Liver (tissue), 9 donors: ENCODE results near the gene ALG8. TPM values are rescaled to one million over a fixed set of nuclear protein-coding genes. Genes with fewer than 3 reads are reported as not detected.
A peak's percentile ranks its signal among the peaks of the same experiment; 100 is the strongest.
"Not testable (repeated sequence)": the region's sequence is repeated elsewhere in the genome, so short reads cannot be mapped to it uniquely, and the experiment has no call there.

Source experiments
- DNase-seq: peaks from one replicate; pipeline ENCODE4 v3.0.0-alpha.2; 2017; ENCODE audit warnings: low spot score
- H3K27ac ChIP-seq, 2 donors: one replicate each; pipeline ENCODE4 v1.7.0; 2013; ENCODE audit warnings: inconsistent platforms in 2 of 2, low read length in 2 of 2, control low read depth in 1 of 2, low read depth in 1 of 2, mild to moderate bottlenecking in 1 of 2
- H3K27me3 ChIP-seq, 4 donors: one replicate each; pipeline versions ENCODE4 v1.6.1 to v1.7.0; 2013; ENCODE audit warnings: low read length in 3 of 4, inconsistent platforms in 1 of 4, mild to moderate bottlenecking in 1 of 4, moderate library complexity in 1 of 4; ENCODE audit not compliant: control insufficient read depth in 4 of 4, insufficient read depth in 4 of 4
- H3K36me3 ChIP-seq, 4 donors: one replicate each; pipeline versions ENCODE4 v1.6.1 to v1.7.0; 2013; ENCODE audit warnings: low read length in 3 of 4, mild to moderate bottlenecking in 3 of 4, low read depth in 1 of 4, moderate library complexity in 1 of 4; ENCODE audit not compliant: control insufficient read depth in 4 of 4, insufficient read depth in 3 of 4
- H3K4me1 ChIP-seq, 4 donors: one replicate each; pipeline versions ENCODE4 v1.6.1 to v1.7.0; 2013; ENCODE audit warnings: low read length in 3 of 4, mild to moderate bottlenecking in 3 of 4, moderate library complexity in 1 of 4; ENCODE audit not compliant: control insufficient read depth in 4 of 4, insufficient read depth in 4 of 4
- H3K4me3 ChIP-seq, 3 donors: one replicate each; pipeline versions ENCODE4 v1.6.1 to v1.7.0; 2013; ENCODE audit warnings: low read length in 3 of 3, control low read depth in 1 of 3, low read depth in 1 of 3, mild to moderate bottlenecking in 1 of 3
- H3K9ac ChIP-seq, 2 donors: one replicate each; pipeline ENCODE4 v1.7.0; 2013; ENCODE audit warnings: low read length in 2 of 2, mild to moderate bottlenecking in 2 of 2, moderate library complexity in 2 of 2, control low read depth in 1 of 2, low read depth in 1 of 2
- H3K9me3 ChIP-seq, 4 donors: one replicate each; pipeline versions ENCODE4 v1.6.1 to v1.7.0; 2013; ENCODE audit warnings: low read length in 3 of 4; ENCODE audit not compliant: control insufficient read depth in 4 of 4
- ATF3 ChIP-seq: IDR thresholded peaks from 2 replicates; pipeline ENCODE4 v1.6.1; 2016; ENCODE audit warnings: antibody characterized with exemption
- CTCF ChIP-seq: fragments of 150-350 bp; IDR thresholded peaks from 2 replicates; pipeline ENCODE4 v1.5.1; 2017; ENCODE audit warnings: improper control_type of control experiment, low read depth, low read length; ENCODE audit not compliant: missing input control
- EGR1 ChIP-seq, 2 donors: IDR thresholded peaks; 2 replicates each; pipeline ENCODE4 v1.6.1; 2016 to 2018; ENCODE audit warnings: antibody characterized with exemption in 2 of 2, low read depth in 2 of 2
- FOXA1 ChIP-seq: IDR thresholded peaks from 2 replicates; pipeline ENCODE4 v1.6.1; 2016; ENCODE audit warnings: antibody characterized with exemption
- FOXA2 ChIP-seq: IDR thresholded peaks from 2 replicates; pipeline ENCODE4 v1.6.1; 2016; ENCODE audit warnings: antibody characterized with exemption
- GABPA ChIP-seq, 2 donors: IDR thresholded peaks in 1 of 2; conservative IDR thresholded peaks in 1 of 2; 2 replicates each; pipeline ENCODE4 v1.6.1; 2016; ENCODE audit warnings: antibody characterized with exemption in 2 of 2, mild to moderate bottlenecking in 1 of 2, moderate library complexity in 1 of 2
- HNF4A ChIP-seq, 2 donors: conservative IDR thresholded peaks; 2 replicates each; pipeline ENCODE4 v1.6.1; 2016; ENCODE audit warnings: antibody characterized with exemption in 2 of 2, mild to moderate bottlenecking in 2 of 2
- HNF4G ChIP-seq: IDR thresholded peaks from 2 replicates; pipeline ENCODE4 v1.6.1; 2016; ENCODE audit warnings: antibody characterized with exemption
- JUND ChIP-seq, 2 donors: IDR thresholded peaks; 2 replicates each; pipeline ENCODE4 v1.6.1; 2016; ENCODE audit warnings: antibody characterized with exemption in 2 of 2
- NR2F2 ChIP-seq: IDR thresholded peaks from 2 replicates; pipeline ENCODE4 v1.6.1; 2016; ENCODE audit warnings: antibody characterized with exemption
- RAD21 ChIP-seq, 2 donors: IDR thresholded peaks; 2 replicates each; pipeline ENCODE4 v1.6.1; 2016; ENCODE audit warnings: antibody characterized with exemption in 2 of 2, mild to moderate bottlenecking in 2 of 2
- RXRA ChIP-seq, 2 donors: IDR thresholded peaks; 2 replicates each; pipeline ENCODE4 v1.6.1; 2017 to 2018; ENCODE audit warnings: antibody characterized with exemption in 2 of 2, mild to moderate bottlenecking in 1 of 2
- SP1 ChIP-seq: IDR thresholded peaks from 2 replicates; pipeline ENCODE4 v1.6.1; 2018; ENCODE audit warnings: antibody characterized with exemption, mild to moderate bottlenecking
- TAF1 ChIP-seq: conservative IDR thresholded peaks from 2 replicates; pipeline ENCODE4 v1.6.1; 2016; ENCODE audit warnings: antibody characterized with exemption, mild to moderate bottlenecking
- YY1 ChIP-seq: IDR thresholded peaks from 2 replicates; pipeline ENCODE4 v1.6.1; 2016; ENCODE audit warnings: antibody characterized with exemption, mild to moderate bottlenecking
- WGBS: extraction: QIAGEN DNeasy Blood & Tissue Kit; methylation state at CpG from one replicate; pipeline ENCODE4 v1.1.7; 2013; 5-methylcytosine and 5-hydroxymethylcytosine counted together
- polyA plus RNA-seq, 2 donors: library from polyadenylated mRNA; stranded (reverse) in 1 of 2; unstranded in 1 of 2; fragments of 200-250 nt in 1 of 2; fragments of >200 nt in 1 of 2; fragmentation: Nextera tagmentation in 1 of 2; extraction: Ambion mirVana in 1 of 2; gene quantifications; one replicate each; pipeline versions ENCODE4 v1.2.1 to v1.2.3, GENCODE V29; 2013 to 2015
- total RNA-seq, 2 donors: library from RNA; depleted of rRNA; stranded (reverse); fragments of >200 nt; gene quantifications; one replicate each; pipeline ENCODE4 v1.2.3, GENCODE V29; 2014
- TF ChIP-seq, protein P1 (sequence below): IDR thresholded peaks from 2 replicates; pipeline ENCODE4 v1.6.1; 2016; ENCODE audit warnings: antibody characterized with exemption
- TF ChIP-seq, protein P2 (sequence below): IDR thresholded peaks from 2 replicates; pipeline ENCODE4 v1.6.1; 2016; ENCODE audit warnings: antibody characterized with exemption
- TF ChIP-seq, protein P3 (sequence below): IDR thresholded peaks from 2 replicates; pipeline ENCODE4 v1.6.1; 2016; ENCODE audit warnings: antibody characterized with exemption, mild to moderate bottlenecking
- donor health status: healthy.
- donor health status: healthy.
- donor health status: healthy.
- donor health status: healthy.
- donor health status: healthy.

The ALG8 gene
- total and polyA plus RNA-seq, 4 donors, result 29.4 to 46.0 (median 38.0) TPM

GRCh38 chr11:78175862-78176261, 36.4 kb upstream of the ALG8 start:
- not testable (repeated sequence) for H3K4me3 ChIP-seq, H3K27ac ChIP-seq, DNase-seq, H3K9ac ChIP-seq, H3K27me3 ChIP-seq, H3K9me3 ChIP-seq
- H3K4me1 ChIP-seq, result peaks cover 2 to 19% (median 8%) of the 10 kb centered on the region in 4 donors
- H3K36me3 ChIP-seq, result peaks cover 3 to 14% (median 10%) of the 10 kb centered on the region in 4 donors
- WGBS, result 98% methylated on average over 3 of the region's 3 CpGs

- WGBS, result 97% methylated on average over 6 of the region's 6 CpGs
Measured at GRCh38 chr11:78171951-78172350, 32.5 kb upstream of the ALG8 start.

DNA sequence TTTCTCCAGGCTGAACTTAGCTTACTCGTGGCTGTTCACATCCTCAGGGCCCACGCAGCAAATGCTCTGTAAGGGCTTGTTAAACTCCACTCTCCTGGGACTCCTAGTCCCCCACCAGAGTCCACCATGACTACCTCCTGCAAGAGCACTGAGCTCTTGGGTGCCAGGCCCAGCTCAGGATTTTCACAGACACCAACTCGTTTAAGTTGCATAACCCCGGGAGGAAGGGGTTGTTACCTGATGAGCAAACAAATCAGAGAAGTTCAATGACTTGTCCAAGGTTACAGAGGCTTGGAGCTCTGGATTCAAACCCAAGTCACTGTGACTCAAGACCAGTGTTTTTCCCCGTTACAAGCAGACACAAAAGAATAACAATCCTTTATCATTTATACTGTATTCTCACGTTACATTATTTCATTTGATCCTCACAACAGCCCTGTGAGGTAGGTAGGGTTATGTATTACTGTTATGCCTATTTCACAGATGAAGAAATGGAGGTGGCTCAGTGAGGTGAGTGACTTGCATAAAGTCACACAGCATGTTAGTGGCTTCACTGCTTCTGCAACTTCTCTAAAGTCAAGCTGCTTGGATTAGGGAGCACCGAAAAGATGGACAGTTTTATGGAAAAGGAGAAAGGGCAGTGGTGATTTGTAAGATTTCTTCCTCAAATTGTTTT, 31.6 kb upstream of the ALG8 start:
- 42% methylated on average over 7 of the region's 7 CpGs for WGBS
- H3K4me3 ChIP-seq, result peak overlapping the region; percentile 57 to 94 (median 65)
- no peak for DNase-seq
- peaks cover 3 to 14% (median 10%) of the 10 kb centered on the region in 4 donors for H3K36me3 ChIP-seq
- TF ChIP-seq SP1 (peak; percentile 82), CTCF (no peak), GABPA (IDR thresholded peaks at IDR 0.05 in 1 of 2, conservative IDR thresholded peaks at IDR 0.05 in 1 of 2) (no peak), HNF4A (conservative IDR thresholded peaks at IDR 0.05) (peak; percentile 71 to 76), RXRA (IDR thresholded peaks at IDR 0.05) (peak; percentile 97), FOXA2 (no peak), HNF4G (no peak), JUND (IDR thresholded peaks at IDR 0.05) (peak; percentile 55 to 77), NR2F2 (no peak), EGR1 (IDR thresholded peaks at IDR 0.05; ENCODE audit: low read depth in 2 of 2) (peak in 1 of 2 donors; percentile 82), ATF3 (peak; percentile 78), YY1 (peak; percentile 69), TAF1 (peak; percentile 98), RAD21 (IDR thresholded peaks at IDR 0.05) (peak; percentile 51 to 60), FOXA1 (no peak)
- TF ChIP-seq, protein P1, sequence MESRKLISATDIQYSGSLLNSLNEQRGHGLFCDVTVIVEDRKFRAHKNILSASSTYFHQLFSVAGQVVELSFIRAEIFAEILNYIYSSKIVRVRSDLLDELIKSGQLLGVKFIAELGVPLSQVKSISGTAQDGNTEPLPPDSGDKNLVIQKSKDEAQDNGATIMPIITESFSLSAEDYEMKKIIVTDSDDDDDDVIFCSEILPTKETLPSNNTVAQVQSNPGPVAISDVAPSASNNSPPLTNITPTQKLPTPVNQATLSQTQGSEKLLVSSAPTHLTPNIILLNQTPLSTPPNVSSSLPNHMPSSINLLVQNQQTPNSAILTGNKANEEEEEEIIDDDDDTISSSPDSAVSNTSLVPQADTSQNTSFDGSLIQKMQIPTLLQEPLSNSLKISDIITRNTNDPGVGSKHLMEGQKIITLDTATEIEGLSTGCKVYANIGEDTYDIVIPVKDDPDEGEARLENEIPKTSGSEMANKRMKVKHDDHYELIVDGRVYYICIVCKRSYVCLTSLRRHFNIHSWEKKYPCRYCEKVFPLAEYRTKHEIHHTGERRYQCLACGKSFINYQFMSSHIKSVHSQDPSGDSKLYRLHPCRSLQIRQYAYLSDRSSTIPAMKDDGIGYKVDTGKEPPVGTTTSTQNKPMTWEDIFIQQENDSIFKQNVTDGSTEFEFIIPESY, result peak; percentile 73
- TF ChIP-seq, protein P2, sequence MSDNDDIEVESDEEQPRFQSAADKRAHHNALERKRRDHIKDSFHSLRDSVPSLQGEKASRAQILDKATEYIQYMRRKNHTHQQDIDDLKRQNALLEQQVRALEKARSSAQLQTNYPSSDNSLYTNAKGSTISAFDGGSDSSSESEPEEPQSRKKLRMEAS, result peak; percentile 80
- TF ChIP-seq, protein P3, sequence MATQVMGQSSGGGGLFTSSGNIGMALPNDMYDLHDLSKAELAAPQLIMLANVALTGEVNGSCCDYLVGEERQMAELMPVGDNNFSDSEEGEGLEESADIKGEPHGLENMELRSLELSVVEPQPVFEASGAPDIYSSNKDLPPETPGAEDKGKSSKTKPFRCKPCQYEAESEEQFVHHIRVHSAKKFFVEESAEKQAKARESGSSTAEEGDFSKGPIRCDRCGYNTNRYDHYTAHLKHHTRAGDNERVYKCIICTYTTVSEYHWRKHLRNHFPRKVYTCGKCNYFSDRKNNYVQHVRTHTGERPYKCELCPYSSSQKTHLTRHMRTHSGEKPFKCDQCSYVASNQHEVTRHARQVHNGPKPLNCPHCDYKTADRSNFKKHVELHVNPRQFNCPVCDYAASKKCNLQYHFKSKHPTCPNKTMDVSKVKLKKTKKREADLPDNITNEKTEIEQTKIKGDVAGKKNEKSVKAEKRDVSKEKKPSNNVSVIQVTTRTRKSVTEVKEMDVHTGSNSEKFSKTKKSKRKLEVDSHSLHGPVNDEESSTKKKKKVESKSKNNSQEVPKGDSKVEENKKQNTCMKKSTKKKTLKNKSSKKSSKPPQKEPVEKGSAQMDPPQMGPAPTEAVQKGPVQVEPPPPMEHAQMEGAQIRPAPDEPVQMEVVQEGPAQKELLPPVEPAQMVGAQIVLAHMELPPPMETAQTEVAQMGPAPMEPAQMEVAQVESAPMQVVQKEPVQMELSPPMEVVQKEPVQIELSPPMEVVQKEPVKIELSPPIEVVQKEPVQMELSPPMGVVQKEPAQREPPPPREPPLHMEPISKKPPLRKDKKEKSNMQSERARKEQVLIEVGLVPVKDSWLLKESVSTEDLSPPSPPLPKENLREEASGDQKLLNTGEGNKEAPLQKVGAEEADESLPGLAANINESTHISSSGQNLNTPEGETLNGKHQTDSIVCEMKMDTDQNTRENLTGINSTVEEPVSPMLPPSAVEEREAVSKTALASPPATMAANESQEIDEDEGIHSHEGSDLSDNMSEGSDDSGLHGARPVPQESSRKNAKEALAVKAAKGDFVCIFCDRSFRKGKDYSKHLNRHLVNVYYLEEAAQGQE, result peak; percentile 92
- H3K4me1 ChIP-seq, result peaks cover 0 to 29% (median 19%) of the 10 kb centered on the region in 4 donors
- H3K27me3 ChIP-seq, result no peaks in the 10 kb centered on the region
- peak overlapping the region; percentile 87 to 95 for H3K9ac ChIP-seq
- no peaks in the 10 kb centered on the region for H3K9me3 ChIP-seq
- H3K27ac ChIP-seq, result peak overlapping the region; percentile 94 to 97

More at GRCh38 chr11:78171951-78172350, 32.5 kb upstream of the ALG8 start:
- no peaks in the 10 kb centered on the region for H3K9me3 ChIP-seq
- H3K4me1 ChIP-seq, result peaks cover 0 to 27% (median 16%) of the 10 kb centered on the region in 4 donors
- no peaks in the 10 kb centered on the region for H3K27me3 ChIP-seq
- H3K9ac ChIP-seq, result no peak overlapping the region
- peak overlapping the region in 1 of 2 donors; percentile 23 for H3K27ac ChIP-seq
- peaks cover 3 to 14% (median 10%) of the 10 kb centered on the region in 4 donors for H3K36me3 ChIP-seq
- no peak for DNase-seq
- no peak for TF ChIP-seq JUND (IDR thresholded peaks at IDR 0.05)
- no peak for TF ChIP-seq HNF4A (conservative IDR thresholded peaks at IDR 0.05)
- no peak overlapping the region for H3K4me3 ChIP-seq
